HG03575 (cell line): ENCODE results near the gene RER1.
A peak's percentile ranks its signal among the peaks of the same experiment; 100 is the strongest.

ENCODE experiments used
- ATAC-seq: cut with Tn5 transposase; IDR thresholded peaks from one replicate; pipeline ENCODE4 v1.9.1; 2021; ENCODE audit not compliant: unreplicated experiment, insufficient number of reproducible peaks, low FRiP score; ENCODE audit errors: extremely low read depth

RER1 gene

DNA sequence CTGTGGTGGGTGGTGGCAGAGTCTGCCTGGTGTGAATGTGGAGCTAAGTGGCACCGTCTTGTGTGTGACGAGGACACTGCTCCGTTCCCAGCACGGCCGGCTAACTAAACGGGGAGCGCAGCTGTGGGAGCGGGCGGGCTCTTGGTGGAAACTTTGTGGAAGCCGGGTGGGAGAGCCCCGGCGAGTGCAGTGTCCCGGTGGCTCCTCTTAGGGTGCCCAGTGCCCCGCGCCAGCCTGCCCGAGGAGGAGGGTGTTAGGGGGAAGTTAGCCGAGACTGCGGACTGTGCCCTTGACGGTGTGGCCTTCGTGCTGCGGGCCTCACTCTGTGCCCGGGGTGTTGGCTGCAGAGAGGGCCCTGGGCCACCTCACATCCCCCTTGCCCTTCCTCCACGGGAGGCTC, 10.8 kb downstream of the RER1 start:
- ATAC-seq: no peak

DNA sequence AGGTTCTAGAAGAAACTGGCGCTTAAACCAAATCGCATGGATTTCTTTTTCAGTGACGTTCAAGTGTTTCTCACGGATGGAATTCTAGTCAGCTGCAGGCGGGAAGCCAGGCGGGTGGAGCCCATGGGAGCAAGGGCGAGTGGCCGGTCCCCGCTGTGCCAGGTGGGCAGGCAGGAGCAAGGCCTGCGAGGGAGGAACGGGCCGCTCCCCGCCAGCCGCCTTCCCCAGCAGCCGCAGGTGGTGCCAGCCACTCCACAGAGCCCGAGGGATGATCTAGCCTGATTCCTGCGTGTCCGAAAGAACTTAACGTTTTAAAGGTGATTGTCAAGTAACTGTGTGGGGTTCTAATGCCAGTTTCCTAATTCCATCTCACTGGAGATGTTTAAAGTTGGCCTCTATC, 11.6 kb downstream of the RER1 start:
- ATAC-seq: no peak

DNA sequence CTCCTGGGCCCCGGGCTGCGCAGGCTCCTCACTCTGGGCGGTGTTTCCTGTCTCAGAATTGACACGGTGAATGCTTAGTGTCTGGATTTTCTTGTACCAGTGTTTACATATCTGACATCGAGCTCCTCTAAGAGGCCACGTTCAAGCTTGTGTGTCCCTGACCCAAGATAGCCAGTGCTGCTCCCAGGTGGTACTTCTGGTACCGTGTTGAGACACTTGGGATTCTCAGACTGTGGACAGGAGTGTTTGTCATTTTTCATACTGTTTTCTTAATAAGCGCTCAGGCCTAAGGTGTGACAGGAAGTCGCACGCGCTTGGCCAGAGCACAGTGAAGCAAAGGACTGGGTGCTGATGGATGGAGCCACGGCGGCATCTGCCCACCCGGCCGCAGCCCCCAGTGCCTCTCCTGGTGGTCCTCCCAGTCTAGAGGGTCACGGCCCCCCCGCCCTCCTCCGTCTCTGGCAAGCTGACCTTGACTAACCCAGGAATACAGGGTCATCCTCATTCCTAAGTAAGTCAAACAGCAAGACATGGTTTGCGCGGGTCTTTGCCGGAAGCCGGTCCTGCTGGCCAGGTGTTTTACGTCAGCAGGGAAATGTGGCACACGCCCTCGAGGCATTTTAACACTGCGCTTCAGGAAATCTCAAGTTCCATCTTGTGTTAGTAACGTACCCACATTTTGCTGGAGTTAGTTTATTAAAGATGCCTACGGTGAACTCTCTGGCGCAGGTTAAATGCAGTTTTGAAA, 12.7 kb downstream of the RER1 start:
- no peak for ATAC-seq

DNA sequence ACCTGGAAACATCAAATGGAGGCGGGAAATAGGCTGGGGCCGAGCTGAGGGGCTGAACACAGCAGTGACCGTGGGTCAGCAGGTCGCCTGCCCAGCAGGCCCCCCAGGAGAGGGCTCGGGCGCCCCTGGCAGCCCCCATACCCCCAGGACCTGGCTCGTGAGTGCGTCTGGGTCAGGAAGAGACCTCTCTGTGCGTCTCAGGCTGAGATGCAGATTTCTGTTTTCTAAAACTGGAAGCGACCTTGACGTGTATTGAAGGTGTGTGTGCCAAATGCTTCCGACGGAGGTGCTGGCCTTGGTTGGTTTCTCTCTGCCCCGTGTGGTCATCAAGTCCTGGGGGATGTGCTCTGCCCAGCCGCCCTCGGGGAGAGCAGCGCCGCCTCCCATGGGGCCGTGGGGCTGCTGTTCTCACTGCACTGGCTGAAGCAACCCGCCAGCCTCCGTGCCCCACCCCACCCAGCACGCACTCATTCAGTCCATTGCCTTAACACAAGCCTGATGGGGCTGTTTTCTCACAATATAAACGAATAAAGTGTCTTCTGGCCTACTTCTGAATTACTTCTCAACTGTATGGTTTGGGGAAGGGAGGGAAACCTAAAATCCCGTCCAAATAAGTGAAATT, 13.4 kb downstream of the RER1 start:
- no peak for ATAC-seq

DNA sequence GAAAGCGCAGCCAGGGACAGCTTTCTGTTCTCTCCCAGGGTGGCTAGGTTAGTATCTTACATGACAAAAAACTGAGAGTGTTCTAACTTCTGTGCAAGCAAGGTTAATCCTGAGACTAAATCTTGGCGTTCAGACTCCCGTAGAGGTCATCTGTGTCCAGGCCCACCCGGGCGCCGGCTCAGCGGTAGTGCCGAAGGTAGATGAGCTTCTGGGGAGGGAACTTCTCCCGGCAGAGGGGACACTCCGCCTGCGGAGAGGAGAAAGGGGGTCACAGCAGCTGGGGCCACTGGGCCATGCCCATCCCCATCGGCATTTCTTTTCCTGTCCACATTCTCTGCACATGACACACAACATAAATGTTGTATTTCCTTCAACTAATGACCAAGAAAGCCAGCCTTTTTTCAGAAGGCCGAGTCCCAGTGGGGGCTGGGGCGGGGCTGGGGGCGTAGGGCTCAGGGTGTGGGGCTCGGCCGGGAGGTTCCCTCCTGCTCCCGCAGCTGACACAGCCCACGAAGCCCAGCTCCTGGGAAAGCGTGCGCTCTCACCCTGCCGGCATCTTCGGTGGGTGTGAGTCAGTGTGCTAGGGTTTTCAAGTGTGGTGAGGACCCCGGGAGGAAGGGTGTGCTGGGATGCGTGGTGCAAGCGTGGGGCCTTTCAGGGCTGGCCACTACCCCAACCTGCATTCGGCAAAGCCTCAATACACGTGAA, 14.1 kb downstream of the RER1 start:
- ATAC-seq: no peak

DNA sequence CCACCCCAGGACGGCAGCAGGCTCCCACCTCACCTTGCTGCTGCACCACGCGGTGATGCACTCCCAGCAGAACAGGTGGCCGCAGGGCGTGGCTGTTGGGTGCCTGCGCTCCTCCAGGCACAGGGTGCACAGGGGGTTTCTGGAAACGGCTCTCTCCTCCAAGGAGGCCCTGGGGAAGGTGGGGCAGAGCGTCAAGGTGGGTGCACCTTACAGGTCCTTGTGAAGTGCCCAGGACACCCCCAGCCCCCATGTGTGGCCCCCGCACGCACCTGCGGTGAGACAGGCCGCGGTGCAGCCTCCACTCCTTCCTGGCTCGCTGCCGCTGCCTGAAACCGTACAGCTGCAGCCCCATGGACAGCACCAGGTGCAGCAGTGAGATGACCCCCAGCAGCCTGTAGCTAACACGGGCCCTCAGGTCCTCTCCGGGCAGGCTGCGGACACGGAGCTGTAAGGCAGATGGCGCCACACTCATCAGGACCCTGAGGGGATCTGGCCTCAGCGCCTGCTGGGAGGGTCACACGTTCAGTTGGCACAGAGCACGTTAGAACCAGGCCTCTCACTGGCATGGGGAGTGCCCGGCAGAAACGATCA, 14.9 kb downstream of the RER1 start:
- ATAC-seq: no peak

DNA sequence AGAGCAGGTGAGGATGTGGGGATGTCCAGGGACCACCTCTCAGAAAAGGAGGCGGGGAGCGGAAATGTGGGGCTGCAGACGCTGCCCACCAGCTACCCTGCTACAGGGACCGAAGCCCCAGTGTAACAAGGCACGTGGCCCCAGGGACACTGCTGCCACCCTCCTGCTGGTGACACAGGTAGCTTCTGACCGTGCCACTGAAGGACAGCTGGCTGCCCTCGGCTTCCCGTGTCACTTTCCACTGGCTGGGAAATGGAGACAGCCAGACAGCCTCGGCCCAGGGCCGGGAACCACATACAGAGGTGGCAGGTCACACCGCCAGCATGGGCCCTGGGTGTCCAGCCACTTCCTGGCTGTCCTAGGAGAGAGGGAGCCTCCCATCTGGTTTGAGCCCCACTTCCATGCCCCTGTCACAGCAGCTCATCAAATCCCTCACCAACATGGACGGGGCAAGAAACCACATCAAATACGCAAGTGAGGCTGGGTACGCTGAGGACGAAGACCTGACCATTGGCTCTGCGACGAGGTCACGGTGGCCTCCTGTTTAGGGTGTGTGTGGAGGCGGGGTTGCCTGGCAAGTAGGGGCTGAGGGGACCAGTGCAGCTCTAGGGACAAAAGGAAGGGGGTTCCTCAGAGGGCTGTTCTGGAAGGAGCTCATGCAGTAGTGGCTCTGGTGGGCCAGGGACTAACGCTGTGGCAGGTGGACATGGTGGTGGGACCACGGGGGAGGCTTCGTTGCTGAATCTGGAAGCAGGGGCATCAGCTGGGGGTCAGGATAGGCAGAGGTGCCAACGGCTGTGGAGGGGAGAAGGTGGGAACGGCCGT, 15.7 kb downstream of the RER1 start:
- ATAC-seq: no peak

DNA sequence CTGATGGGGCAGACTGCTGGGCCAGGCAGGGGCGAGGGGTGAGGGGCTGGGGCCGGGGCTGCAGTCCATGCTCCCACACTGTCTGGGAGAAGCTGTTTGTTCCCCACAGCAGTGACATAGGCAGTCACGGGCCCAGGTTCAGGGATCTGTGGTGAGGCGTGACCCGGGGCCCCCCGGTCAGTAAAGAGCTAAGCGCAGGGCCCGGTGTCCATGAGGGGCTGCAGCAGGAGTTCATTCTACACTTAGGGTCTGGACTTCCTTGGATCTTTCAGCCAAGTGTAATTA, 16.3 kb downstream of the RER1 start:
- ATAC-seq: no peak

DNA sequence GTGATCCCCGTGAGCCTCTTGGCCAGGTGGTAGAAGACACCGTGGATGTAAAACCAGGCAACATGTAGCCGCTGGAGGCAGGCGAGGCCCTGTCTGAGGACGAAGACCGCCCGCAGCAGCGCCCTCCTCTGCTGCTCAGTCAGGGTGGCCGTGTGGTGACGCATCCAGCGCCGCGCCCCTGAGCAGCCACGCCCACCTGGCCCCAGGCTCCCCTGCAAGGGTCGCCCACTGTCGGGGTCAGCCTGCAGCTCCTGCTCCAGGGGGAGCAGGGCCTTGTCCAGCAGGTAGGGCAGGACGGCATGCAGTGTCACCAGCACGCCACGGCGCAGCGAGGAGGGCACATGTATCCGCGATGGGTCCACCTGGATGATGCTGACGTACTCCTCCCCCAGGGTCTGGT, 16.8 kb downstream of the RER1 start:
- ATAC-seq: no peak

DNA sequence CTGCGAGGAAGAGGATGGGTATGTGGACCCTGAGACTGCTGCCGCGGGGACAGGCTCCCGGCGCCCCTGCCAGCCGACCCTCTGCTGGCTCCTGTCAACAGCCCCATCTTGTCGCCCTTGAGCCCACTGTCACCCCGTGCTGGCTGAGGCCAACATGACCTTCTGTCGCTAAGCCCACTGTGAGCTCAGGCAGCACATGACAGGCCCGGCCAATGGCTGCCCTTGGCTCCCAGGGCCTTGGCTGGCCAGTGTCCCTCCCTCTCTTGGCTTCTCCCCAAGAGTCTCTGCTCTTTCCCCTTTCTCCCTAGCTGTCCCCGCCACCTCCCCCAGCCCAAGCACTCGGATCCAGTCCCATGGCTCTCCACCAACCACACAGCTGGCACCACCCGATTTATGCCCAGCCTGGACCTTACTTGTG, 17.2 kb downstream of the RER1 start:
- no peak for ATAC-seq

DNA sequence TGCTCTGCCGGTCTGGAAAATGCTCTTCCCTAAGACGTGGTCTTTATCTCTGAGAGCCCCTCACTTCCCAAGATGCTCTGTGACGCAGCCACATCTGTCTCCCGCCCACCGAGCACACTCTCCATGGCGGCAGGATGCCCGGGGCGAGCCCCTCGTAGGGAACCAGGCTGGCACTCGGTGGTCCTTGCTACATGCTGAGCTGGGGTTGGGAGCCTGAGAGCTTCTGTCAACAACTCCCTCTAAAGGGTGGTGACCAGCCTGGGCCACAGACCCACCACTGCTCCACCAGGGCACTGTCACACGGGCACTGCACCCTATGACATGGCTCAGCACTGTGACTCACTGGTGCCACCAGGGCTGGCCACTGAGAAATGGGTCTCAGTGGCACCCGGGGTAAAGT, 18.1 kb downstream of the RER1 start:
- ATAC-seq: no peak

DNA sequence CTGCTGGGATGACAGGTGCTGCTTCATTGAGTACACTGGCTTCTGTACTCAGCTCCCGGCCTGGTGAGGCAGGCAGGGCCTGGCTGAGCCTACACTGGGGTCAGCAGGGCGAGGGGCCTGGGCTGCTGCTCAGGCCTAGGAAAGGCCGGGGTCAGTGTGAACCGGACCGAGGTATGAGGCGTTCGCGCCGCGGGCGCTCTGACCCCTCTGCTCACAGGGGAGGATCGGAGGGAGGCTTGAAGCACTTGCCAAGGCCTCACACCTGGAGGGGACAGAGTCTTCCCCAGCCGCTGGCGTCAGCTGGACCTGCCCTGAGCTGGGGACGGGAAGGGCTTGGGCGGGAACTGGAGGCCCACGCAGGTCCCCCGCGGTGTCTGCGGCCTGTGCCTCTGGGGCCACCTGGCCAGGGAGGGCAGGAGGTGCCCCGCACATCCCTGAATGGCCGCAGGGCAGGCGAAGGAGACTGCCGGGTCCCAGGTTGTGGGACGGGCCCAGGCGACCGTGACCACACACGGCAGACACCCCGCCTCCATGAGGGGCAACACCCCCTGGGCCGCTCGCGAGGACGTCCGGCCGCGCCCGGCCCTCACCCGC, 20.3 kb downstream of the RER1 start:
- peak; percentile 17 for ATAC-seq

DNA sequence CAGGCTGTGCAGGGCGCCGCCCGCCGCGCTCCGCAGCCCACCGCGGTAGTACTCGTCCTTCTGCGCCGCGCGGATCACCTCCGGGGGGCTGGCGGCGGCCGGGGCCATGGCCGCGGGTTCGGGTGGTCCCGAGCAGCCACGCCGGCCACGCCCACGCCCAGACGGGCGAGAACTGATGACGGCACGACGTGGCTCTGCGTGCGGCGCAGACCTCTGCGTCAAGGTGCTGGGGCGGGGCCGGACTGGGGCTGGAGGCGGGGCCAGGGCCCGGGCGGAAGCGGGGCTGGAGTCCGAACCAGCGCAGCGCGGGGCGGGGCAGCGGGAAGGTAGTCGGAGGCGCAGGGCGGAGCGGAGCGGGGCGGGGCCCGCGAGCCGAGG, 20.7 kb downstream of the RER1 start, which contains the start of gene PEX10:
Gene PEX10, minus strand, starts transcription at position 170 of the 378 bp plus-strand sequence. Its CDS starts 62 bp downstream, at position 108.
- ATAC-seq: peak; percentile 49

DNA sequence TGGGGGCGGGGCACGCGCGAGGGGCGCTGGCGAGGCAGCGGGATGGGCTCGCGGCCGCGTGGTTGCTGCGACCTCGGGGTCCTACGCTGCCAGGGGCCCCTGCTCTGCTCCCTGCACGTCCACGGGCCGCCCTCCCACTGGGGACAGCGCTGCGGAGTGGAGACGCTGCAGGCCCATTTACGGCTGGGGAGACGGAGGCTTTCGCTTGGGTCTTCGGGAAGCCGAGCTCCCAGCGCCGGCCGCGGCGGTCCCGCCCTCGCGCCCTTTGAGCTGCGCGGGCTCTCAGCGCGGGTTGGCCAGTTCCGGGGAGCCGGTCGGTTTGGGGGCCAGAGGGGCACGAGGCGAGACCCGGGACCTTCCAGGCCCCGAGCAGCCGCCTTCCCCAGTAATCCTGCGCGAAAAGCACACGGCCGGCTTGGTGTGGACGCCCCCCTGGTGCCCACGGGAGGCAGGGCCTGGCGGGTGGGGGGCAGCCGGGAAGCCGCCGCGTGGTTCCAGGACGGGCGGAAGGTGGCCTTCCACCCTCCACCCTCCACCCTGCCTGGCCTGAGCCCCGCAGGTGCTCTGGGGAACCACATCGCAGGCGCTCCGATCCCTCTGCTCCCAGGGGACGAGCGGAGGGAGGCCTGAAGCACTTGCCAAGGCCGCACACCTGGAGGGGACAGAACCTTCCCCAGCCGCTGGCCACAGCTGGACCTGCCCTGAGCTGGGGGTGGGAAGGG, 21.3 kb downstream of the RER1 start:
- ATAC-seq: no peak

DNA sequence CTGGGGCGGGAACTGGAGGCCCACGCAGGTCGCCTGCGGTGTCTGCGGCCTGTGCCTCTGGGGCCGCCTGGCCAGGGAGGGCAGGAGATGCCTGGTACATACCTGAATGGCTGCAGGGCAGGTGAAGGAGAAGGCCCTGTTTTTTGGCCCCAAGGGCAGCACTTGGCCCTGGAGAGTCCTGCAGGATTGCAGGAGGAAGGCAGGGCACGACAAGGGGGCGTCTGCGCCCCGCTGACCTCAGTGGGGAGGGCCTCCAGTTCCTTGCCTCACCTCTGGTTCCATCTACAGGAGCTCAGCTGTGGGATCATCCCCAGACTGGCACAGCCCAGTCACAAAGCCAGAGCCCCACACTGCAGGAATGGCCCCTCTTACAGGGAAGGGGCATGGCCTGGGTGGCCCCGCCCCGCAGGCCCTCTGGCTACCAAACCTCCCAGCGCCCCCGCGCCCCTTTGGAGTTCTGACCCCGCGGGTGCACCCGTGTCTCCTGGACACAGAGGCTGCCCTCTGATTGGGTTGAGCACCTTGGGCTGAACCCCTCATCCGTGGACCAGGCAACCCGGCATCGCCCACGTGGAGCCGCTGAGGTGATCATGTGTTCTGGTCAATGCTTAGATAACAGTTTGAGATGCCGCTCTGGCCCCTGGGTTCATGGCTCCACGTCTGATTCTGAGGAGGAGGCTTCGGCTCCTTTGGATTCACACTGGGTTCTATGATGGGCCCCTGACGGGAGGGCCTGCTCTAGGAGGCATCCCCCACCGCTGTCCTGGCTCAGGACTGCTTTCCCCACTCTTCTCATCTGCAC, 22.1 kb downstream of the RER1 start:
- no peak for ATAC-seq

DNA sequence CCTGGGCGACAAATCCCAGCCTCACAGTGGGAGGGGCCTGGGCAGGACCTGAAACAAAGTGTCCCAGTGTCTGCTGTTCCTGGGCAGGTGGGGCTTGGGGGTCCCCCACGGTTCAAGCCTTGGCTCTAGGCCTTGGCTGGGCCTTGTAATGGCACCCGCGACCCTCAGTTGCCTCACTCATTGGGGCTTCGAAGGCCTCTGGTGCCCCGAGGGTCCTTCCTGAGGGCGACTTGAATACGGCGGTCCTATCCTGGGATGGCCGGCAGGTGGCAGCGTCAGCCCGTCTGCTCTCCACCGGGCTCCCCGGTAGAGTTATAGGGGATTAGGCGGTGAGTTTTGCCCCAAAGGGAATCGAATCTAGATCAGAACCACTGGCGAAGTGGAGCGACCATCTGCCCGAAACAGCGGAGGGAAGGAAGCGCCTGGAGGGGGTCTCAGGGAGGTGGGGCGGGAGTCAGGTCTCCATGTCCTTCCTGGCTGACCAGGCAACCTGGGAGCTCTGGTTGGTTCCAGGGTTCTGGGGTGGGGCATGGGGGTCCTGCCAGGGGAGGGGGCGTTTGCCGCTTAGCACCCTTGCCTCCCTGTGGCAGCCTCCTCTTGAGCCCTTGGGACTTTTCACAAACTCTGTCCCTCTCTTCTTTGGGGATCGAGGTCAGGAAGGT, 22.8 kb downstream of the RER1 start:
- ATAC-seq: no peak

DNA sequence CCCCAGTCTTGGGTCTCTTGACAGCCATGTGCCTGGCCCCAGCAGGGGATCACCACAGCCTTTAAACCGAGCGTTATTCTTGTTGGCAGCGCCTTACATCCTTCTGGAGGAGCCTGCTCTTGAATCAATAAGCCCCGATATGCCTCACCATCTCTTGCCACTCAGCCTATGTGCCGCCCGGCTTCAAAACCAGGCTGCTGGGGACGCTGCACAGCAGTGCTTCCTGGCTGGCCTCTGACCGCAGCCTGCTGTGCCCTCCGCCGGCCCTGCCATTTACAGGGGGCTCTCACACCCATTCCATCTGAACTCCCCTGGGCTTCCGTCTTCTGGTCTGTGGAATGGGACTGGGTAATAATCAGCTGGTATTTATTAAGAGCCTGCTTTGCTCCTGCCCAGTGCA, 23.7 kb downstream of the RER1 start:
- no peak for ATAC-seq
